Calu3 (cell line): Measurements from ENCODE around the gene CASP3. TPM values are rescaled to one million over a fixed set of nuclear protein-coding genes. Genes with fewer than 3 reads are reported as not detected.

ENCODE experiments used
- BruUV-seq: library from RNA; stranded (reverse); fragments of 400-500 nt; replicated peaks from 2 replicates; lab custom pipeline; 2021; lab: Mats Ljungman, UMichigan
- CTCF ChIA-PET: fragments of 300-600 bp; sonication (Branson Sonifier 250); formaldehyde crosslinking; loops from one replicate; lab custom pipeline; 2022; ENCODE audit warnings: antibody characterized with exemption; lab: Charles Lee
- DNase-seq: peaks from one replicate; pipeline ENCODE4 v3.0.0; 2022
- H3K27ac Mint-ChIP-seq: one replicate; pipeline ENCODE4 v1.8.0; 2022; ENCODE audit warnings: mixed read lengths; ENCODE audit not compliant: unreplicated experiment
- H3K27me3 Mint-ChIP-seq: one replicate; pipeline ENCODE4 v1.8.0; 2022; ENCODE audit warnings: mixed read lengths; ENCODE audit not compliant: unreplicated experiment
- H3K36me3 Mint-ChIP-seq: one replicate; pipeline ENCODE4 v1.8.0; 2022; ENCODE audit warnings: mild to moderate bottlenecking, moderate library complexity, mixed read lengths; ENCODE audit not compliant: insufficient read depth, unreplicated experiment
- H3K4me1 Mint-ChIP-seq: one replicate; pipeline ENCODE4 v1.8.0; 2022; ENCODE audit warnings: mild to moderate bottlenecking, low read depth, mixed read lengths; ENCODE audit not compliant: unreplicated experiment
- H3K4me3 Mint-ChIP-seq: one replicate; pipeline ENCODE4 v1.8.0; 2022; ENCODE audit warnings: mild to moderate bottlenecking, low read depth, moderate library complexity, mixed read lengths; ENCODE audit not compliant: unreplicated experiment
- H3K9me3 Mint-ChIP-seq: one replicate; pipeline ENCODE4 v1.8.0; 2022; ENCODE audit warnings: low read depth, mixed read lengths; ENCODE audit not compliant: unreplicated experiment
- CTCF ChIP-seq: fragments of 200-600 bp; IDR thresholded peaks from one replicate; pipeline ENCODE4 v1.8.0; 2022; ENCODE audit warnings: antibody characterized with exemption; ENCODE audit not compliant: unreplicated experiment
- intact Hi-C: fragments of 100-400 bp; cut with micrococcal nuclease; formaldehyde crosslinking; loops from one replicate; pipeline ENCODE4 v1.10.0; 2022; ENCODE audit not compliant: unreplicated experiment
- total RNA-seq: library from RNA; stranded (reverse); gene quantifications from 2 replicates; pipeline ENCODE4 v1.2.3, GENCODE V29; 2022

Gene CASP3
- total RNA-seq, 1 experiment from 2014 or later = 22.2 TPM

DNA sequence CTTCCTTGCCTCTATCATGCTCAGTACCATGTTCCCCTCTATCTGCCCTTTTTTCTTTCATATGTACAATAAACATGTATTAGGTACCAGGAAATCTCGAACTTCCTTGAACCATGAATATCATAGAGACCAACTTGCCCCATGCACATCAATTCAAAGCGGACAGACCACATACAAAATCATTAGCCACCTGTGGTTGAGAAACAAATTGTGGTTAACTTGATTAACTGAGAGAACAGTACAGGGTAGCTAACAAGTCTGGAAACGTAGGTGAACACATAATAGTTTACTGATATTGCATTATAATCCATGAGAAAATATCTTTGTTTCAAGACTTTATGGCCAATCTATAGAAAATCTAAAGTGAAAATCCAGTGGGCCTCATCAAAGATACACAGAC lies 8.2 kb downstream of the CASP3 start:
- Mint-ChIP-seq H3K27ac (no peak overlapping the region), H3K27me3 (no peaks in the 10 kb centered on the region), H3K4me3 (no peak overlapping the region), H3K36me3 (peaks cover 16% of the 10 kb centered on the region), H3K4me1 (peaks cover 2% of the 10 kb centered on the region), H3K9me3 (no peaks in the 10 kb centered on the region)
- DNase-seq = no peak
- TF ChIP-seq CTCF = no peak
- intact Hi-C loops = no loop called here
- CTCF ChIA-PET = no interaction called here
- no TSS peak for BruUV-seq

- Mint-ChIP-seq H3K4me3 (no peak overlapping the region), H3K36me3 (peaks cover 25% of the 10 kb centered on the region), H3K27ac (no peak overlapping the region), H3K4me1 (peaks cover 5% of the 10 kb centered on the region), H3K9me3 (no peaks in the 10 kb centered on the region), H3K27me3 (no peaks in the 10 kb centered on the region)
- no peak for DNase-seq
- CTCF ChIA-PET = no interaction called here
- TF ChIP-seq CTCF = no peak
- BruUV-seq = no TSS peak
- intact Hi-C loops = no loop called here
These were observed 12.3 kb downstream of the CASP3 start for GRCh38 chr4:184636897-184637296.

- no peaks in the 10 kb centered on the region for H3K27me3 Mint-ChIP-seq
- DNase-seq = no peak
- H3K36me3 Mint-ChIP-seq = peaks cover 28% of the 10 kb centered on the region
- peaks cover 5% of the 10 kb centered on the region for H3K4me1 Mint-ChIP-seq
- intact Hi-C loops = no loop called here
- no peak for TF ChIP-seq CTCF
- no TSS peak for BruUV-seq
- no peak overlapping the region for H3K27ac Mint-ChIP-seq
- CTCF ChIA-PET = no interaction called here
- H3K4me3 Mint-ChIP-seq = no peak overlapping the region
- H3K9me3 Mint-ChIP-seq = no peaks in the 10 kb centered on the region
These were observed 13.1 kb downstream of the CASP3 start for GRCh38 chr4:184636144-184636543.

GRCh38 chr4:184635381-184635780 lies 13.9 kb downstream of the CASP3 start:
- no peak for TF ChIP-seq CTCF
- intact Hi-C loops = no loop called here
- CTCF ChIA-PET = no interaction called here
- Mint-ChIP-seq H3K9me3 (no peaks in the 10 kb centered on the region), H3K27ac (no peak overlapping the region), H3K27me3 (no peaks in the 10 kb centered on the region), H3K4me1 (peaks cover 5% of the 10 kb centered on the region), H3K36me3 (peaks cover 30% of the 10 kb centered on the region), H3K4me3 (no peak overlapping the region)
- no TSS peak for BruUV-seq
- no peak for DNase-seq

GRCh38 chr4:184632842-184633241 lies 16.4 kb downstream of the CASP3 start:
- H3K9me3 Mint-ChIP-seq = no peaks in the 10 kb centered on the region
- BruUV-seq = no TSS peak
- intact Hi-C loops = no loop called here
- no peaks in the 10 kb centered on the region for H3K27me3 Mint-ChIP-seq
- CTCF ChIA-PET = no interaction called here
- H3K27ac Mint-ChIP-seq = no peak overlapping the region
- peaks cover 5% of the 10 kb centered on the region for H3K4me1 Mint-ChIP-seq
- peaks cover 25% of the 10 kb centered on the region for H3K36me3 Mint-ChIP-seq
- no peak for DNase-seq
- TF ChIP-seq CTCF = no peak
- no peak overlapping the region for H3K4me3 Mint-ChIP-seq
